Adipocyte (in vitro differentiated cells): ENCODE results near the gene ENTHD1.
"Not testable (repeated sequence)": the region's sequence is repeated elsewhere in the genome, so short reads cannot be mapped to it uniquely, and the experiment has no call there.

Experiments
- DNase-seq: peaks from one replicate; pipeline ENCODE4 v3.0.0-alpha.2; 2015; ENCODE audit warnings: low read depth
- H3K27me3 ChIP-seq: replicated peaks from 2 replicates; pipeline ENCODE4 v1.7.0; 2013; ENCODE audit warnings: mild to moderate bottlenecking, low read length, moderate library complexity; ENCODE audit not compliant: control insufficient read depth, insufficient read depth
- H3K36me3 ChIP-seq: 2 replicates; pipeline ENCODE4 v1.7.0; 2013; ENCODE audit warnings: low read length, mild to moderate bottlenecking, moderate library complexity; ENCODE audit not compliant: control insufficient read depth, insufficient read depth, severe bottlenecking
- H3K4me1 ChIP-seq: 2 replicates; pipeline ENCODE4 v1.7.0; 2013; ENCODE audit warnings: mild to moderate bottlenecking, low read length, moderate library complexity; ENCODE audit not compliant: control insufficient read depth, insufficient read depth
- H3K4me3 ChIP-seq: 2 replicates; pipeline ENCODE4 v1.7.0; 2013; ENCODE audit warnings: mild to moderate bottlenecking, low read length, moderate library complexity
- H3K9ac ChIP-seq: 2 replicates; pipeline ENCODE4 v1.7.0; 2013; ENCODE audit warnings: mild to moderate bottlenecking, low read length, moderate library complexity
- H3K9me3 ChIP-seq: 2 replicates; pipeline ENCODE4 v1.7.0; 2013; ENCODE audit warnings: mild to moderate bottlenecking, low read length, moderate library complexity; ENCODE audit not compliant: control insufficient read depth

The ENTHD1 gene

GRCh38 chr22:39896313-39896996, 2.9 kb upstream of the ENTHD1 start:
- Histone ChIP-seq H3K4me1 (peaks cover 13% of the 10 kb centered on the region), H3K9ac (no peak overlapping the region), H3K27me3 (peaks cover 45% of the 10 kb centered on the region), H3K4me3 (no peak overlapping the region), H3K36me3 (no peaks in the 10 kb centered on the region), H3K9me3 (no peaks in the 10 kb centered on the region)
- no peak for DNase-seq

GRCh38 chr22:39895682-39896081, 2.1 kb upstream of the ENTHD1 start:
- H3K27me3 ChIP-seq, result peaks cover 38% of the 10 kb centered on the region
- DNase-seq, result no peak
- H3K4me3 ChIP-seq, result no peak overlapping the region
- no peaks in the 10 kb centered on the region for H3K36me3 ChIP-seq
- H3K9ac ChIP-seq, result no peak overlapping the region
- peaks cover 13% of the 10 kb centered on the region for H3K4me1 ChIP-seq
- H3K9me3 ChIP-seq, result no peaks in the 10 kb centered on the region

- peaks cover 13% of the 10 kb centered on the region for H3K4me1 ChIP-seq
- peaks cover 32% of the 10 kb centered on the region for H3K27me3 ChIP-seq
- no peaks in the 10 kb centered on the region for H3K36me3 ChIP-seq
- H3K9ac ChIP-seq, result no peak overlapping the region
- H3K9me3 ChIP-seq, result no peaks in the 10 kb centered on the region
- DNase-seq, result no peak
- no peak overlapping the region for H3K4me3 ChIP-seq
These were observed 1.1 kb upstream of the ENTHD1 start for GRCh38 chr22:39894554-39895092.

- H3K27me3 ChIP-seq, result peaks cover 36% of the 10 kb centered on the region
- not testable (repeated sequence) for DNase-seq, H3K9me3 ChIP-seq, H3K4me3 ChIP-seq, H3K36me3 ChIP-seq, H3K4me1 ChIP-seq, H3K9ac ChIP-seq
These were observed 3.6 kb downstream of the ENTHD1 start for GRCh38 chr22:39889924-39890323.

GRCh38 chr22:39883057-39883456, 10.5 kb downstream of the ENTHD1 start:
- peaks cover 6% of the 10 kb centered on the region for H3K9me3 ChIP-seq
- no peak overlapping the region for H3K4me3 ChIP-seq
- no peak for DNase-seq
- no peaks in the 10 kb centered on the region for H3K36me3 ChIP-seq
- H3K9ac ChIP-seq, result no peak overlapping the region
- H3K27me3 ChIP-seq, result peaks cover 24% of the 10 kb centered on the region
- H3K4me1 ChIP-seq, result no peaks in the 10 kb centered on the region

- peaks cover 6% of the 10 kb centered on the region for H3K9me3 ChIP-seq
- no peak overlapping the region for H3K9ac ChIP-seq
- DNase-seq, result no peak
- no peaks in the 10 kb centered on the region for H3K4me1 ChIP-seq
- no peaks in the 10 kb centered on the region for H3K36me3 ChIP-seq
- peaks cover 29% of the 10 kb centered on the region for H3K27me3 ChIP-seq
- H3K4me3 ChIP-seq, result no peak overlapping the region
These were observed 12.8 kb downstream of the ENTHD1 start for GRCh38 chr22:39880722-39881121.

GRCh38 chr22:39877079-39877845, 16.3 kb downstream of the ENTHD1 start:
- Histone ChIP-seq H3K4me3 (no peak overlapping the region), H3K27me3 (peaks cover 21% of the 10 kb centered on the region), H3K9me3 (no peaks in the 10 kb centered on the region), H3K36me3 (no peaks in the 10 kb centered on the region), H3K4me1 (no peaks in the 10 kb centered on the region), H3K9ac (no peak overlapping the region)
- DNase-seq, result no peak

- peaks cover 11% of the 10 kb centered on the region for H3K27me3 ChIP-seq
- H3K9ac ChIP-seq, DNase-seq, H3K4me3 ChIP-seq, H3K36me3 ChIP-seq, H3K9me3 ChIP-seq, H3K4me1 ChIP-seq: not testable (repeated sequence)
These were observed 18.2 kb downstream of the ENTHD1 start for GRCh38 chr22:39875176-39875885.

- no peaks in the 10 kb centered on the region for H3K36me3 ChIP-seq
- H3K9me3 ChIP-seq, result no peaks in the 10 kb centered on the region
- DNase-seq, result no peak
- no peaks in the 10 kb centered on the region for H3K4me1 ChIP-seq
- H3K9ac ChIP-seq, result no peak overlapping the region
- no peak overlapping the region for H3K4me3 ChIP-seq
- H3K27me3 ChIP-seq, result peaks cover 5% of the 10 kb centered on the region
These were observed 19.6 kb downstream of the ENTHD1 start for GRCh38 chr22:39873965-39874364.

- Histone ChIP-seq H3K9me3 (no peaks in the 10 kb centered on the region), H3K27me3 (peaks cover 8% of the 10 kb centered on the region), H3K4me3 (no peak overlapping the region), H3K9ac (no peak overlapping the region), H3K4me1 (no peaks in the 10 kb centered on the region), H3K36me3 (no peaks in the 10 kb centered on the region)
- no peak for DNase-seq
These were observed 21.0 kb downstream of the ENTHD1 start for GRCh38 chr22:39872548-39872947.
